ENCODE measurements around the gene TMEM168.

GRCh38 chr7:112789453-112789816, 758 bp downstream of the TMEM168 start:
- no peak for TF ChIP-seq YY1 (IDR thresholded peaks at IDR 0.05; ENCODE audit: insufficient read depth, insufficient read length)
- no peak for TF ChIP-seq ZNF274 (IDR thresholded peaks at IDR 0.05; ENCODE audit: low read depth, low read length)
- TF ChIP-seq SUZ12 (IDR thresholded peaks at IDR 0.05; ENCODE audit: extremely low read depth, insufficient read depth, insufficient read length) = no peak
